Right lung (tissue), 5 donors: ENCODE results near the gene HSPBP1. TPM values are rescaled to one million over a fixed set of nuclear protein-coding genes. Genes with fewer than 3 reads are reported as not detected.

Experiments
- DNase-seq, 2 donors: peaks; one replicate each; pipeline ENCODE4 v3.0.0-alpha.2; 2013
- polyA plus RNA-seq, 5 donors: library from polyadenylated mRNA; unstranded; fragments of 120-200 nt; gene quantifications; one replicate each; pipeline versions ENCODE4 v1.2.1 to v1.2.3, GENCODE V29; 2013; ENCODE audit warnings: inconsistent platforms in 1 of 5, low replicate concordance in 1 of 5; ENCODE audit not compliant: insufficient read length in 5 of 5, insufficient read depth in 1 of 5

Gene HSPBP1
- polyA plus RNA-seq, 5 donors, result 20.9 to 50.7 (median 28.5) TPM

- no peak for DNase-seq
Observed at GRCh38 chr19:55223291-55224037, 56.4 kb downstream of the HSPBP1 start.

GRCh38 chr19:55220525-55220924 is 59.4 kb downstream of the HSPBP1 start:
- no peak for DNase-seq

- peak; percentile 49 to 52 for DNase-seq
Observed at GRCh38 chr19:55216461-55217198, 63.3 kb downstream of the HSPBP1 start.

GRCh38 chr19:55213547-55213946 is 66.4 kb downstream of the HSPBP1 start:
- DNase-seq, result no peak

GRCh38 chr19:55212447-55212846 is 67.5 kb downstream of the HSPBP1 start:
- DNase-seq, result no peak

Other genes with a start within 250 kb of the HSPBP1 start
- gene GP6, start 241.8 kb downstream of the HSPBP1 start, polyA plus RNA-seq, result 1 to 10 TPM in 1 of 5 donors, under 1 TPM in 4; 0.69 to 1.6 (median 0.83) TPM
- 10 to 100 TPM in 3 of 5 donors, 1 to 10 TPM in 2; 7.4 to 15.0 (median 12.5) TPM for gene RDH13, start 217.0 kb downstream of the HSPBP1 start, polyA plus RNA-seq
- gene EPS8L1, start 204.2 kb downstream of the HSPBP1 start, polyA plus RNA-seq, result 10 to 100 TPM in 3 of 5 donors, 1 to 10 TPM in 2; 4.2 to 16.4 (median 12.4) TPM
- gene PPP1R12C, start 162.5 kb downstream of the HSPBP1 start, polyA plus RNA-seq, result 10 to 100 TPM; 45.4 to 88.7 (median 69.3) TPM
- 10 to 100 TPM in 1 of 5 donors, 1 to 10 TPM in 3, under 1 TPM in 1; 0.91 to 27.5 (median 2.1) TPM for gene TNNT1, start 130.9 kb downstream of the HSPBP1 start, polyA plus RNA-seq
- 1 to 10 TPM in 1 of 5 donors, under 1 TPM in 4; 0.39 to 1.9 (median 0.73) TPM for gene TNNI3, start 122.4 kb downstream of the HSPBP1 start, polyA plus RNA-seq
- 1 to 10 TPM; 1.4 to 8.6 (median 5.1) TPM for gene DNAAF3, start 113.5 kb downstream of the HSPBP1 start, polyA plus RNA-seq
- 1 to 10 TPM in 3 of 5 donors, under 1 TPM in 2; 0.50 to 1.2 (median 1.1) TPM for gene SYT5, start 99.8 kb downstream of the HSPBP1 start, polyA plus RNA-seq
- under 1 TPM; 0.15 to 0.30 (median 0.27) TPM for gene PTPRH, start 70.6 kb downstream of the HSPBP1 start, polyA plus RNA-seq
- 1 to 10 TPM; 2.1 to 5.0 (median 3.4) TPM for gene TMEM86B, start 51.3 kb downstream of the HSPBP1 start, polyA plus RNA-seq
- 10 to 100 TPM; 28.8 to 46.0 (median 35.3) TPM for gene PPP6R1, start 21.1 kb downstream of the HSPBP1 start, polyA plus RNA-seq
- 10 to 100 TPM; 10.2 to 20.8 (median 15.7) TPM for gene BRSK1, start 3.9 kb upstream of the HSPBP1 start, polyA plus RNA-seq
- under 1 TPM; 0.56 to 0.83 (median 0.64) TPM for gene TMEM150B, start 45.2 kb upstream of the HSPBP1 start, polyA plus RNA-seq
- gene KMT5C, start 59.8 kb upstream of the HSPBP1 start, polyA plus RNA-seq, result 10 to 100 TPM; 16.0 to 30.0 (median 22.8) TPM
- gene COX6B2, start 74.6 kb upstream of the HSPBP1 start, polyA plus RNA-seq, result 1 to 10 TPM in 1 of 5 donors, under 1 TPM in 4; 0.14 to 1.4 (median 0.35) TPM
- under 1 TPM in 2 of 5 donors, not detected in 3; 0.04 to 0.06 TPM for gene GARIN5B, start 83.2 kb upstream of the HSPBP1 start, polyA plus RNA-seq
- gene IL11, start 90.4 kb upstream of the HSPBP1 start, polyA plus RNA-seq, result under 1 TPM; 0.26 to 0.76 (median 0.49) TPM
- 10 to 100 TPM in 2 of 5 donors, 1 to 10 TPM in 2, under 1 TPM in 1; 0.93 to 13.6 (median 6.6) TPM for gene TMEM190, start 96.7 kb upstream of the HSPBP1 start, polyA plus RNA-seq
- gene TMEM238, start 104.2 kb upstream of the HSPBP1 start, polyA plus RNA-seq, result 1 to 10 TPM in 2 of 5 donors, under 1 TPM in 3; 0.23 to 2.3 (median 0.77) TPM
- 1,000 to 10,000 TPM in 4 of 5 donors, 100 to 1,000 TPM in 1; 947 to 1,993 (median 1,238) TPM for gene RPL28, start 105.8 kb upstream of the HSPBP1 start, polyA plus RNA-seq
- gene UBE2S, start 127.7 kb upstream of the HSPBP1 start, polyA plus RNA-seq, result 10 to 100 TPM; 32.8 to 53.3 (median 35.3) TPM
- under 1 TPM; 0.16 to 0.23 (median 0.18) TPM for gene SHISA7, start 163.2 kb upstream of the HSPBP1 start, polyA plus RNA-seq
- gene ISOC2, start 181.5 kb upstream of the HSPBP1 start, polyA plus RNA-seq, result 10 to 100 TPM; 21.5 to 53.9 (median 25.7) TPM
- not detected for gene C19orf85, start 184.6 kb upstream of the HSPBP1 start, polyA plus RNA-seq
- 1 to 10 TPM; 2.0 to 7.0 (median 2.2) TPM for gene ZNF628, start 196.5 kb upstream of the HSPBP1 start, polyA plus RNA-seq
- 10 to 100 TPM; 28.6 to 60.8 (median 42.3) TPM for gene NAT14, start 205.1 kb upstream of the HSPBP1 start, polyA plus RNA-seq
- 10 to 100 TPM in 1 of 5 donors, 1 to 10 TPM in 4; 3.1 to 15.6 (median 8.8) TPM for gene SSC5D, start 208.3 kb upstream of the HSPBP1 start, polyA plus RNA-seq